ENCODE results near the gene PM20D2.

- TF ChIP-seq EP300 (IDR thresholded peaks at IDR 0.05) (no peak), CTCF (IDR thresholded peaks at IDR 0.05) (no peak), POLR2A (IDR thresholded peaks at IDR 0.05) (no peak)
These were observed 15.6 kb downstream of the PM20D2 start for GRCh38 chr6:89161326-89162046.
